ENCODE measurements around the gene MMP11. TPM values are rescaled to one million over a fixed set of nuclear protein-coding genes. Genes with fewer than 3 reads are reported as not detected.

The MMP11 gene
- total and polyA plus RNA-seq, 2 of the 13 experiments (the other 11 are each of a cell fraction or from before 2014, with no cell fraction given), result 8.9 to 28.6 TPM

- FAIRE-seq, result no peak
- no peaks in the 10 kb centered on the region for H3K9me3 ChIP-seq (ENCODE audit: low read length)
- peaks cover 62 to 80% of the 10 kb centered on the region in 2 experiments for H3K36me3 ChIP-seq (replicated peaks in 1 of 2; ENCODE audit: control insufficient read depth in 1 of 2, insufficient read depth in 2 of 2, low read length in 2 of 2)
- no peak for DNase-seq (ENCODE audit: low spot score)
- CTCF ChIA-PET (ENCODE audit: low intra/inter-chr PET ratio, low total read pairs), result no interaction called here
- intact Hi-C loops (cut with micrococcal nuclease; ENCODE audit: unreplicated experiment) (no loop called here), in situ Hi-C loops (cut with HindIII; ENCODE audit: extremely low pct_ligation_motif_present, low pct_unique_long_range_greater_than_20kb) (loop anchor here (25.0 kb wide), 1 partner anchor 212 kb away; no protein-coding TSS in a partner anchor)
- H3K4me2 ChIP-seq (ENCODE audit: low read depth, low read length), result no peak overlapping the region
- TF ChIP-seq ZNF816 (CRISPR knock-in tag; IDR thresholded peaks at IDR 0.05; ENCODE audit: borderline replicate concordance) (no peak), KDM2A (CRISPR knock-in tag; IDR thresholded peaks at IDR 0.05; ENCODE audit: borderline replicate concordance, low read depth) (no peak), ZSCAN30 (CRISPR knock-in tag; IDR thresholded peaks at IDR 0.05) (no peak), AGO2 (optimal IDR thresholded peaks at IDR 0.05; ENCODE audit: low read depth, low read length) (peak; percentile 21), ZBTB25 (CRISPR knock-in tag; IDR thresholded peaks at IDR 0.05) (no peak), TARDBP (CRISPR knock-in tag; IDR thresholded peaks at IDR 0.05) (no peak), ZNF318 (CRISPR knock-in tag; IDR thresholded peaks at IDR 0.05) (no peak), ZNF3 (CRISPR knock-in tag; IDR thresholded peaks at IDR 0.05) (no peak)
- no peak overlapping the region for H3K27ac ChIP-seq (ENCODE audit: extremely low read length, insufficient read depth, low read length)
- H4K20me1 ChIP-seq (ENCODE audit: insufficient read depth, low read length), result no peaks in the 10 kb centered on the region
- no peak overlapping the region for H3K4me3 ChIP-seq (replicated peaks in 1 of 3; ENCODE audit: insufficient read depth in 1 of 3, low read depth in 2 of 3, low read length in 3 of 3)
- BruUV-seq (replicated peaks), result no TSS peak
- H2AFZ ChIP-seq (ENCODE audit: low read length), result no peak overlapping the region
- H3K79me2 ChIP-seq (ENCODE audit: insufficient read depth, low read length), result no peaks in the 10 kb centered on the region
- POLR2A ChIA-PET, result interaction anchor here (0.6 kb wide), 1 partner anchor 79 kb away, joined by 3 read pairs; no protein-coding TSS in a partner anchor
- ATAC-seq, result no peak
- H3K27me3 ChIP-seq (ENCODE audit: control insufficient read depth in 1 of 2, insufficient read depth in 2 of 2, low read length in 2 of 2), result no peaks in the 10 kb centered on the region
- WGBS (ENCODE audit: low lambda C conversion rate), result 99% methylated on average over 9 of the region's 13 CpGs
- no peak overlapping the region for H3K9ac ChIP-seq (ENCODE audit: insufficient read depth, low read depth, low read length)
- H3K4me1 ChIP-seq (ENCODE audit: insufficient read depth, low read length), result peaks cover 24% of the 10 kb centered on the region
Observed at GRCh38 chr22:23824476-23825245, 52.0 kb downstream of the MMP11 start.
